Non-pigmented ciliary epithelial cell (primary cell): ENCODE data around the gene GALNT16.
"Not testable (repeated sequence)": the region's sequence is repeated elsewhere in the genome, so short reads cannot be mapped to it uniquely, and the experiment has no call there.

Experiments
- DNase-seq: peaks from one replicate; pipeline ENCODE4 v3.0.0-alpha.2; 2010; ENCODE audit warnings: low read depth

The GALNT16 gene

GRCh38 chr14:69259527-69260189 lies at the start of gene GALNT16:
TSS of gene GALNT16 (plus strand) at chr14:69260158. CDS start at chr14:69260291, 133 bp downstream.
- DNase-seq = no peak

GRCh38 chr14:69214393-69214792 lies 45.6 kb upstream of the GALNT16 start:
- DNase-seq = no peak

GRCh38 chr14:69217663-69218062 lies 42.3 kb upstream of the GALNT16 start:
- DNase-seq = not testable (repeated sequence)

GRCh38 chr14:69224946-69225345 lies 35.0 kb upstream of the GALNT16 start:
- DNase-seq = no peak

- no peak for DNase-seq
These were observed 33.8 kb upstream of the GALNT16 start for GRCh38 chr14:69226178-69226577.

GRCh38 chr14:69226736-69227135 lies 33.2 kb upstream of the GALNT16 start:
- DNase-seq = no peak

GRCh38 chr14:69231486-69231885 lies 28.5 kb upstream of the GALNT16 start:
- no peak for DNase-seq

GRCh38 chr14:69232388-69232787 lies 27.6 kb upstream of the GALNT16 start:
- no peak for DNase-seq

- DNase-seq = no peak
These were observed 25.9 kb upstream of the GALNT16 start for GRCh38 chr14:69234106-69234505.

GRCh38 chr14:69235708-69236107 lies 24.2 kb upstream of the GALNT16 start:
- DNase-seq = no peak

GRCh38 chr14:69237142-69237541 lies 22.8 kb upstream of the GALNT16 start:
- no peak for DNase-seq

- no peak for DNase-seq
These were observed 22.4 kb upstream of the GALNT16 start for GRCh38 chr14:69237584-69237983.

GRCh38 chr14:69238883-69239282 lies 21.1 kb upstream of the GALNT16 start:
- DNase-seq = no peak

- no peak for DNase-seq
These were observed 19.3 kb upstream of the GALNT16 start for GRCh38 chr14:69240527-69241173.

- DNase-seq = no peak
These were observed 18.4 kb upstream of the GALNT16 start for GRCh38 chr14:69241577-69241976.

GRCh38 chr14:69242311-69243224 lies 17.4 kb upstream of the GALNT16 start:
- DNase-seq = peak; percentile 40

GRCh38 chr14:69244946-69245345 lies 15.0 kb upstream of the GALNT16 start:
- DNase-seq = no peak

GRCh38 chr14:69246331-69246730 lies 13.6 kb upstream of the GALNT16 start:
- DNase-seq = no peak

- DNase-seq = peak; percentile 54
These were observed 12.1 kb upstream of the GALNT16 start for GRCh38 chr14:69247676-69248440.

GRCh38 chr14:69249603-69250002 lies 10.4 kb upstream of the GALNT16 start:
- no peak for DNase-seq

GRCh38 chr14:69252851-69253250 lies 7.1 kb upstream of the GALNT16 start:
- DNase-seq = no peak

GRCh38 chr14:69259168-69259526 lies 811 bp upstream of the GALNT16 start:
- DNase-seq = no peak
